ENCODE results near the gene MAFB.

Gene MAFB

GRCh38 chr20:40678286-40678875, 10.7 kb downstream of the MAFB start:
- FAIRE-seq (no peak), DNase-seq (ENCODE audit: insufficient read length, low spot score) (no peak)
- TF ChIP-seq PAX5 (IDR thresholded peaks at IDR 0.05; ENCODE audit: insufficient read depth, low read length, severe bottlenecking) (no peak), SPI1 (IDR thresholded peaks at IDR 0.05; ENCODE audit: low read depth, low read length) (no peak), POLR2A (IDR thresholded peaks at IDR 0.05; ENCODE audit: low read depth, low read length) (no peak), TAF1 (IDR thresholded peaks at IDR 0.05; ENCODE audit: low read depth, low read length) (no peak), POLR2AphosphoS5 (IDR thresholded peaks at IDR 0.05; ENCODE audit: low read depth, low read length) (no peak), POU2F2 (IDR thresholded peaks at IDR 0.05; ENCODE audit: low read depth, low read length) (no peak)

DNA sequence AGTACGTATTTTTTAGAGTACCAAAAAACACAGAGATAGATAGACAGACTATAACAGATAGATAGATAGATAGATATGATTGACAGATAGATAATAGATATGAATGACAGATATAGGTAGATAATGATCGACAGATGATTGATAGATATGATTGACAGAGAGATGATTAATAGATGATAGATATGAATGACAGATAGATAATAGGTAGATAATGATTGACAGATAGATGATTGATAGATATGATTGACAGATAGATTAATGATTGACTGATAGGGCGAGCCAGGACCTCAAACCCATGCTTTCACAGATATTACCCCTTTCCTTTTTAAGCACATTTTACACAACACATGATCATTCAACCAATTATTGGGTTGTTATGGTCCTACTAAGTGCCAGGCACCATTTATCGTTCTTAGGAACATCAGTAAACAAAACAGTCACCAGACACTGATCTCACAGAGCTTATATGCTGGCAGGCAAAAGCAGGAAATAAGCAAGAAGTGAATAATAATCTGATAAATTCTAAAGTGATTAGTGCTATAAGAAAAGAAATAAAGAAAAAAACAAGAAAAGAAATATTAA, 11.6 kb downstream of the MAFB start:
- no peak for FAIRE-seq

GRCh38 chr20:40676491-40677269, 12.4 kb downstream of the MAFB start:
- no peak for TF ChIP-seq SPI1 (IDR thresholded peaks at IDR 0.05; ENCODE audit: low read depth, low read length)
- no peak for TF ChIP-seq POU2F2 (IDR thresholded peaks at IDR 0.05; ENCODE audit: low read depth, low read length)
- no peak for TF ChIP-seq POLR2A (IDR thresholded peaks at IDR 0.05; ENCODE audit: low read depth, low read length)
- TF ChIP-seq POLR2AphosphoS5 (IDR thresholded peaks at IDR 0.05; ENCODE audit: low read depth, low read length), result no peak
- no peak for TF ChIP-seq PAX5 (IDR thresholded peaks at IDR 0.05; ENCODE audit: insufficient read depth, low read length, severe bottlenecking)
- no peak for TF ChIP-seq TAF1 (IDR thresholded peaks at IDR 0.05; ENCODE audit: low read depth, low read length)
- FAIRE-seq (no peak), DNase-seq (ENCODE audit: insufficient read length, low spot score) (no peak)

More for the DNA sequence above, 11.6 kb downstream of the MAFB start:
- no peak for TF ChIP-seq TAF1 (IDR thresholded peaks at IDR 0.05; ENCODE audit: low read depth, low read length)
- no peak for TF ChIP-seq PAX5 (IDR thresholded peaks at IDR 0.05; ENCODE audit: insufficient read depth, low read length, severe bottlenecking)
- TF ChIP-seq POLR2AphosphoS5 (IDR thresholded peaks at IDR 0.05; ENCODE audit: low read depth, low read length), result no peak
- no peak for TF ChIP-seq POLR2A (IDR thresholded peaks at IDR 0.05; ENCODE audit: low read depth, low read length)
- TF ChIP-seq POU2F2 (IDR thresholded peaks at IDR 0.05; ENCODE audit: low read depth, low read length), result no peak
- no peak for TF ChIP-seq SPI1 (IDR thresholded peaks at IDR 0.05; ENCODE audit: low read depth, low read length)
- no peak for DNase-seq (ENCODE audit: insufficient read length, low spot score)

- no peak for DNase-seq (ENCODE audit: insufficient read length, low spot score)
- TF ChIP-seq POLR2A (IDR thresholded peaks at IDR 0.05; ENCODE audit: low read depth, low read length) (no peak), TAF1 (IDR thresholded peaks at IDR 0.05; ENCODE audit: low read depth, low read length) (no peak), POU2F2 (IDR thresholded peaks at IDR 0.05; ENCODE audit: low read depth, low read length) (no peak), POLR2AphosphoS5 (IDR thresholded peaks at IDR 0.05; ENCODE audit: low read depth, low read length) (no peak), SPI1 (IDR thresholded peaks at IDR 0.05; ENCODE audit: low read depth, low read length) (no peak), PAX5 (IDR thresholded peaks at IDR 0.05; ENCODE audit: insufficient read depth, low read length, severe bottlenecking) (no peak)
- FAIRE-seq, result no peak
Observed at GRCh38 chr20:40675599-40676221, 13.3 kb downstream of the MAFB start.

DNA sequence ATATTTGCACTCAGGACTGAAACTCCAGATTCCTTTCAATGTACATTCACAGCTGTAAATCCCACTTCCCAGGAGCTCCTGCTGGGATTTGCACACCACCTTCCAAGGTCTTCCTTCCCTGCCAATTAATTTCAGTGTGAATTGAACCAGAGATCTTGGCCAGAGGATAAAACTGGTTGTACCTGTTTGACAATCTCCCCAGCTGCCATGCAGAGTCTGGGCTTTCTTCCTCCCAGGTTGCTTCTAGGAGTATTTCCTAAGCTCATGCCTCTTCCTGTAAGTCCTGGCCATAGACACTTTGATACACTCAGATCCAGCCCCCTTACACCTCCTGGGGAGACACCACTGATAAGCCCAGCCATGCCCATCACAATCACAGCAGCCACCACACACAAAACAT, 15.6 kb downstream of the MAFB start:
- FAIRE-seq, result no peak
- TF ChIP-seq SPI1 (IDR thresholded peaks at IDR 0.05; ENCODE audit: low read depth, low read length) (no peak), POLR2AphosphoS5 (IDR thresholded peaks at IDR 0.05; ENCODE audit: low read depth, low read length) (no peak), POU2F2 (IDR thresholded peaks at IDR 0.05; ENCODE audit: low read depth, low read length) (no peak), TAF1 (IDR thresholded peaks at IDR 0.05; ENCODE audit: low read depth, low read length) (no peak), POLR2A (IDR thresholded peaks at IDR 0.05; ENCODE audit: low read depth, low read length) (no peak), PAX5 (IDR thresholded peaks at IDR 0.05; ENCODE audit: insufficient read depth, low read length, severe bottlenecking) (no peak)
- no peak for DNase-seq (ENCODE audit: insufficient read length, low spot score)

GRCh38 chr20:40672095-40672494, 16.9 kb downstream of the MAFB start:
- DNase-seq (ENCODE audit: insufficient read length, low spot score) (no peak), FAIRE-seq (no peak)
- TF ChIP-seq TAF1 (IDR thresholded peaks at IDR 0.05; ENCODE audit: low read depth, low read length), result no peak
- TF ChIP-seq POLR2A (IDR thresholded peaks at IDR 0.05; ENCODE audit: low read depth, low read length), result no peak
- TF ChIP-seq PAX5 (IDR thresholded peaks at IDR 0.05; ENCODE audit: insufficient read depth, low read length, severe bottlenecking), result no peak
- TF ChIP-seq POLR2AphosphoS5 (IDR thresholded peaks at IDR 0.05; ENCODE audit: low read depth, low read length), result no peak
- TF ChIP-seq POU2F2 (IDR thresholded peaks at IDR 0.05; ENCODE audit: low read depth, low read length), result no peak
- no peak for TF ChIP-seq SPI1 (IDR thresholded peaks at IDR 0.05; ENCODE audit: low read depth, low read length)

DNA sequence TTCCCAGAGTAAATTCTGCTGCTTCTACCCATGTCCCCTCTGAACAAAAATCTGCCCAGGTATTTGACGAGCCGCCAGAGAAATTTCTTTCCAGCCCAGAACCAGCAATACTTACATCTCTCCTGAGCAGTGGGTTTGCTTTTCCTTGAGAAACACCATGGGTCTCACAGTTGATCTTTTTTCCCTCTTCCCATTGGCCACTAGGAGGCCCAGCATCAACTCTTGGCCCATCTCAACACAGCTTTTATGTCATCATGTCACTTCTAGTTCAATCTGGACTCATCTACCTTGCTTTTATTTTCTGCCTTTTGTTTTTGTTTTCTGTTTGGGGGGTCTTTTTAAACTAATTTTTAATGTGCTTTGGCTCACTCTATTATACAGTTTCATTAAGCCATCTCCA, 18.8 kb downstream of the MAFB start:
- TF ChIP-seq SPI1 (IDR thresholded peaks at IDR 0.05; ENCODE audit: low read depth, low read length) (no peak), POU2F2 (IDR thresholded peaks at IDR 0.05; ENCODE audit: low read depth, low read length) (no peak), PAX5 (IDR thresholded peaks at IDR 0.05; ENCODE audit: insufficient read depth, low read length, severe bottlenecking) (no peak), TAF1 (IDR thresholded peaks at IDR 0.05; ENCODE audit: low read depth, low read length) (no peak)
- FAIRE-seq, result no peak
- DNase-seq (ENCODE audit: insufficient read length, low spot score), result no peak

- FAIRE-seq, result no peak
Observed at GRCh38 chr20:40669692-40670091, 19.3 kb downstream of the MAFB start.

More at GRCh38 chr20:40669692-40670091, 19.3 kb downstream of the MAFB start:
- TF ChIP-seq SPI1 (IDR thresholded peaks at IDR 0.05; ENCODE audit: low read depth, low read length) (no peak), POU2F2 (IDR thresholded peaks at IDR 0.05; ENCODE audit: low read depth, low read length) (no peak), POLR2A (IDR thresholded peaks at IDR 0.05; ENCODE audit: low read depth, low read length) (no peak), TAF1 (IDR thresholded peaks at IDR 0.05; ENCODE audit: low read depth, low read length) (no peak), POLR2AphosphoS5 (IDR thresholded peaks at IDR 0.05; ENCODE audit: low read depth, low read length) (no peak), PAX5 (IDR thresholded peaks at IDR 0.05; ENCODE audit: insufficient read depth, low read length, severe bottlenecking) (no peak)
- no peak for DNase-seq (ENCODE audit: insufficient read length, low spot score)

Data from GM12891 (cell line).